ENCODE results near the gene DPF1. TPM values are rescaled to one million over a fixed set of nuclear protein-coding genes. Genes with fewer than 3 reads are reported as not detected.

DPF1 gene
- total RNA-seq, 2 experiments from 2014 or later = not detected

DNA sequence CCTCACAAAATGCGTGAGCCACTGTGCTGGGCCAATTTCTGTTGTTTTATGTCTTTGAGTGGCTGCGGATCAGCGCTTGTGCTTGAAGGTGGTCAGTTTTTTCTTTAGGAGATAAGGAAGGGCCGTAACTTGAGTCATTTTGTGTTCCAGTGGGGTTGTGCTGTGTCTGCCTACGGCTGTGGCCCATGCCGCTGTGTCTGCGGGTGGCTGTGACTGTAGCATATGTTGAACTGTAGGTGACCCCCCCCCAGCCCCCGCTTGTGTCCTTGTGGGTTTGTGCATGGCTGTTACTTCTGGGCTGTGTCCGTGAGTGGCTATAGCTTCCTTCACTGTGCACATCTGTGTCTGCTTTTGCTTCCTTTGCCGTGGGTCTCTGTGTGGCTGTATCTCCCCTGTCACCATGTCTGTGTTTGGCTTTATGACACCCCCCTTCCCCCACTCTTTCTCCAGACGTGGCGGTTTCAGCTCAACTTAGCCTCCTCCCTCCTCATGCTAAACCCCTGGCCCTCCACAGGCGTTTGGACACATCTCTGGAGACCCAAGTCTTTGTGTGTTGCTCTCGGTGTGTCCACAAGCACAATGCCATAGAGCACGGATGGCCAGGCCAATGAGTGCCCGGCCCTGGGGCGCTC is 31.5 kb upstream of the DPF1 start:
- Mint-ChIP-seq H3K4me3 (no peak overlapping the region), H3K27ac (no peak overlapping the region), H3K27me3 (peaks cover 35% of the 10 kb centered on the region), H3K4me1 (ENCODE audit: low read depth) (no peaks in the 10 kb centered on the region), H3K9me3 (no peaks in the 10 kb centered on the region), H3K36me3 (ENCODE audit: low read depth) (no peaks in the 10 kb centered on the region)
- no peak for DNase-seq
- TF ChIP-seq, protein P1, sequence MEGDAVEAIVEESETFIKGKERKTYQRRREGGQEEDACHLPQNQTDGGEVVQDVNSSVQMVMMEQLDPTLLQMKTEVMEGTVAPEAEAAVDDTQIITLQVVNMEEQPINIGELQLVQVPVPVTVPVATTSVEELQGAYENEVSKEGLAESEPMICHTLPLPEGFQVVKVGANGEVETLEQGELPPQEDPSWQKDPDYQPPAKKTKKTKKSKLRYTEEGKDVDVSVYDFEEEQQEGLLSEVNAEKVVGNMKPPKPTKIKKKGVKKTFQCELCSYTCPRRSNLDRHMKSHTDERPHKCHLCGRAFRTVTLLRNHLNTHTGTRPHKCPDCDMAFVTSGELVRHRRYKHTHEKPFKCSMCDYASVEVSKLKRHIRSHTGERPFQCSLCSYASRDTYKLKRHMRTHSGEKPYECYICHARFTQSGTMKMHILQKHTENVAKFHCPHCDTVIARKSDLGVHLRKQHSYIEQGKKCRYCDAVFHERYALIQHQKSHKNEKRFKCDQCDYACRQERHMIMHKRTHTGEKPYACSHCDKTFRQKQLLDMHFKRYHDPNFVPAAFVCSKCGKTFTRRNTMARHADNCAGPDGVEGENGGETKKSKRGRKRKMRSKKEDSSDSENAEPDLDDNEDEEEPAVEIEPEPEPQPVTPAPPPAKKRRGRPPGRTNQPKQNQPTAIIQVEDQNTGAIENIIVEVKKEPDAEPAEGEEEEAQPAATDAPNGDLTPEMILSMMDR (IDR thresholded peaks at IDR 0.05) = no peak
- H3K27ac ChIP-seq (ENCODE audit: low read depth in 1 of 2, low read length in 2 of 2) = no peak overlapping the region
- no peak overlapping the region for H3K4me3 ChIP-seq (ENCODE audit: low read length)
- POLR2A ChIA-PET = interaction anchor here (1.5 kb wide), 1 partner anchor 10 kb away, joined by 4 read pairs; no protein-coding TSS in a partner anchor
- peaks cover 4% of the 10 kb centered on the region for H3K4me1 ChIP-seq (ENCODE audit: insufficient read depth, low read length)
- peaks cover 14 to 16% of the 10 kb centered on the region in 2 experiments for H3K27me3 ChIP-seq (ENCODE audit: control insufficient read depth in 1 of 2, insufficient read depth in 2 of 2, low read length in 2 of 2)
- peaks cover 0 to 6% of the 10 kb centered on the region in 2 experiments for H3K9me3 ChIP-seq (ENCODE audit: control insufficient read depth in 1 of 2, insufficient read depth in 1 of 2, low read length in 2 of 2)
- intact Hi-C loops (cut with DNase I, micrococcal nuclease) = no loop called here
- no peaks in the 10 kb centered on the region for H3K36me3 ChIP-seq (ENCODE audit: insufficient read depth, low read length)
- CTCF ChIA-PET = no interaction called here
- no peak for ATAC-seq (ENCODE audit: poor library complexity)

DNA sequence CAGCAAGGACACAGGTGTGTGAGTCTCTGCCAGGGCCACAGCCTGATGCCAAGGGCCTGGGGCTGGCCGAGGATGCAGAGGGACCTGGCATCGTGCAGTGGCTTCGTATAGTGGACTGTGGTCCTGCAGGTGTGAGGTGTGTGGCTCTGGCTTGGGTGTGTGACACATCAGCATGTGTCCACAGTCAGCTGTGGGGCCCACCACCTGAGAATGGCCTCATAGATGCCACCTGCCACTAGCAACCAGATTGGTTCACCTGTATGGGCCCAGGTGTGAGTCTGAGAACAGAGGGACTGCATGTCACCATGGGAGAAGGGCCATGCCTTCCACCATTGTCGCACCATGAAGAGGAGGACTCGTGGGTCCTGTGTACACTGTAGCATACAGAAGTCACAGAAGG is 29.8 kb upstream of the DPF1 start:
- Histone ChIP-seq H3K27me3 (ENCODE audit: control insufficient read depth in 1 of 2, insufficient read depth in 2 of 2, low read length in 2 of 2) (peaks cover 14 to 16% of the 10 kb centered on the region in 2 experiments), H3K36me3 (ENCODE audit: insufficient read depth, low read length) (no peaks in the 10 kb centered on the region), H3K4me3 (ENCODE audit: low read length) (no peak overlapping the region), H3K4me1 (ENCODE audit: insufficient read depth, low read length) (peaks cover 4% of the 10 kb centered on the region), H3K27ac (ENCODE audit: low read depth in 1 of 2, low read length in 2 of 2) (no peak overlapping the region), H3K9me3 (ENCODE audit: control insufficient read depth in 1 of 2, insufficient read depth in 1 of 2, low read length in 2 of 2) (peaks cover 0 to 6% of the 10 kb centered on the region in 2 experiments)
- H3K27me3 Mint-ChIP-seq = peaks cover 30% of the 10 kb centered on the region
- TF ChIP-seq, protein P1 (IDR thresholded peaks at IDR 0.05) = no peak
- POLR2A ChIA-PET = no interaction called here
- no peaks in the 10 kb centered on the region for H3K9me3 Mint-ChIP-seq
- H3K4me1 Mint-ChIP-seq (ENCODE audit: low read depth) = no peaks in the 10 kb centered on the region
- no peak overlapping the region for H3K4me3 Mint-ChIP-seq
- no peaks in the 10 kb centered on the region for H3K36me3 Mint-ChIP-seq (ENCODE audit: low read depth)
- ATAC-seq (ENCODE audit: poor library complexity) (no peak), DNase-seq (no peak)
- intact Hi-C loops (cut with DNase I, micrococcal nuclease) = no loop called here
- CTCF ChIA-PET = no interaction called here
- no peak overlapping the region for H3K27ac Mint-ChIP-seq

DNA sequence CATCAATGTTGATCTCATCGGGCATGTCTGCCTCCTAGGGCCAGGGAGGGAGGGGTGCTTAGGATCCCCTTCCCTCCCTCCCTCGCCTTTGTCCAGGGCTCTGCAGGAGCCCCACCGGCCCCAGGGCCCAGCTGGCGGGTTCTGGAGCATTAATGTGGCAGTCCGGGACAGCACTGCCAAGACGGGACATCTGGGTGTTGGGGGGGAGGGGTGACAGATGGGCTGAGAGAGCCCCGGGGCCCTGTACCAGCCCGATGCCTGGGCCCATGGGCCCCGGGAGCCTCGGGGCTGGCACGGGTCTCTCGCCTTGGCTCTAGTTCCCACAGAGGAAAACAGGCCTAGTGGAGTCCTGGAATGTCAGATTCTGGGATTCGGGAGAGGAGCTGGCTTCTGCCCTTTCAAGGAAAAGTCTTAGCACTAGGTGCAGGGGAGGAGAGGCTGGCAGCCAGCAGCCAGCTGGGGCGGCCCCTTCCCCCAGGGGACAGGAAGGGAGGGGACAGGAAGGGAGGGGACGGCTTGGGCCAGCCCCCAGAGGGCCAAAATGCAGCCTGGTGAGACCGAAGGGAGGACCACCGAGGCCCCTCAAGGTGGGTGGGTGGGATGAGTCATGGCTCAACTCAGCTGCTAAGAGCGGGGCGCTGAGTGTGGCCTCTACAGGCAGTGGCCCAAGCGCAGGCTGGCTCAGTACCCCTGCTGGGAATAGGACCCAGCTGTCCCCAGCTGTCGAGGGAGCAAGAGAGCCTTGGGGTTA is 29.1 kb upstream of the DPF1 start:
- intact Hi-C loops (cut with DNase I, micrococcal nuclease) = no loop called here
- TF ChIP-seq, protein P1 (IDR thresholded peaks at IDR 0.05) = no peak
- Histone ChIP-seq H3K27ac (ENCODE audit: low read depth in 1 of 2, low read length in 2 of 2) (no peak overlapping the region), H3K27me3 (ENCODE audit: control insufficient read depth in 1 of 2, insufficient read depth in 2 of 2, low read length in 2 of 2) (peaks cover 14 to 16% of the 10 kb centered on the region in 2 experiments), H3K4me1 (ENCODE audit: insufficient read depth, low read length) (peaks cover 4% of the 10 kb centered on the region), H3K9me3 (ENCODE audit: control insufficient read depth in 1 of 2, insufficient read depth in 1 of 2, low read length in 2 of 2) (peaks cover 0 to 6% of the 10 kb centered on the region in 2 experiments), H3K36me3 (ENCODE audit: insufficient read depth, low read length) (no peaks in the 10 kb centered on the region), H3K4me3 (ENCODE audit: low read length) (no peak overlapping the region)
- Mint-ChIP-seq H3K27me3 (peaks cover 26% of the 10 kb centered on the region), H3K4me3 (no peak overlapping the region), H3K9me3 (no peaks in the 10 kb centered on the region), H3K4me1 (ENCODE audit: low read depth) (no peaks in the 10 kb centered on the region), H3K36me3 (ENCODE audit: low read depth) (no peaks in the 10 kb centered on the region), H3K27ac (no peak overlapping the region)
- no peak for ATAC-seq (ENCODE audit: poor library complexity)
- POLR2A ChIA-PET = no interaction called here
- CTCF ChIA-PET = interaction anchor here (0.7 kb wide), 1 partner anchor 351 kb away, joined by 3 read pairs; no protein-coding TSS in a partner anchor
- DNase-seq = no peak
